Glomerular visceral epithelial cell (primary cell): Measurements from ENCODE around the gene CRACDL.

Source experiments
- DNase-seq: peaks from one replicate; pipeline ENCODE4 v3.0.0-alpha.2; 2016; ENCODE audit errors: extremely low spot score

Gene CRACDL

DNA sequence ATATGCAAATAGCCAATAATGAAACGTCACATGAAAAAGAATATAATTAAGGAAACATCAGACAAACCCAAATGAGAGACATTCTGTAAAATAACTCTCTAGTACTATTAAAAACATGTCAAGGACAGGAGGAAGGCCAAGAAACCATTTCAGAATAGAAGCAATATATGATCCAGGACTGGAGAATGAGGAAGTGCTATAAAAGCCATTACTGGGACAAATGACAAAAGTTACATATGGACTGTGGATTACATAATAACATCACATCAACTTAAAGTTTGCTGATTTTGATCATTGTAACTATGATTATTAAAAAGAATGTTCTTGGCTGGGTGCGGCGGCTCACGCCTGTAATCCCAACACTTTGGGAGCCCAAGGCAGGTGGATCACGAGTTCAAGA is 81.3 kb downstream of the CRACDL start:
- no peak for DNase-seq

- DNase-seq: no peak
Measured at GRCh38 chr2:98852932-98853331, 83.1 kb downstream of the CRACDL start.

DNA sequence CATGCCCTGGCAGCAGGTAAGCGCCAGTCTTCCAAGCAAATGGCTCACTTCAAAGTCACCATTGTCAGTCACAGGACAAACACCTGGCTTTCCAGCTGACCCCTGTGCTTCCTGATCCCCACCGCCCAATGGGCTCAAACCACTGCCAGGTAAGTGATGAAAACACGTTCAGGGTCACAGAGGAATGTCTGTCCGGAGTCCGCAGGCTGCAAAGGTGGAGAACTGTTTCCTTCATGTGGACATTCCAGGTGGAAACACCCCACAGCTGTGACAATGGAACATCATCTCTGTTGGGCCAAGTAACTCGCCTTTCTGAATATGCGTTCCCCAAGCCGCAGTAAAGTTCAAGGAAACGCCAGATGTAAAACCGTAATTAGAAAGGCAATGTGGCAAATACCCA is 86.0 kb downstream of the CRACDL start:
- no peak for DNase-seq

DNA sequence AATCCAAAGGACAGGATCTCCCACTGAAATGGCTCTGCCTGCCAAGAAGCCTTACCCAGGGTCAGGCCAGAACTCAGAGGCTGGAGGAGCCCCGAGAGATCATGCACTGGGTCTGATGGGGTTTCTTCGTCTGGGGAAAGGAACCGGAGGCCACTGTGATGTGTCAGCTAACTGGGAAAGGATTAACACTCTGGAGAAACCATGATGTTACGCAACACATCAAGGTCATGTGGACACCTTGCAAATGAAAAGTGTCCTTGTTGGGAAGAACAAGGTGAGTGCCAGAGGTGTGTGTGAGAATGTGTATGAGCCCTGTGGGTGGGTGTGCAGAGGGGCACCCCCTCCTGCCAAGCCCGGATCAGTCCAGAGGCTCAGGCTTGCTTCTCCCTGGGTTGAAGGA is 86.9 kb downstream of the CRACDL start:
- DNase-seq: no peak

DNA sequence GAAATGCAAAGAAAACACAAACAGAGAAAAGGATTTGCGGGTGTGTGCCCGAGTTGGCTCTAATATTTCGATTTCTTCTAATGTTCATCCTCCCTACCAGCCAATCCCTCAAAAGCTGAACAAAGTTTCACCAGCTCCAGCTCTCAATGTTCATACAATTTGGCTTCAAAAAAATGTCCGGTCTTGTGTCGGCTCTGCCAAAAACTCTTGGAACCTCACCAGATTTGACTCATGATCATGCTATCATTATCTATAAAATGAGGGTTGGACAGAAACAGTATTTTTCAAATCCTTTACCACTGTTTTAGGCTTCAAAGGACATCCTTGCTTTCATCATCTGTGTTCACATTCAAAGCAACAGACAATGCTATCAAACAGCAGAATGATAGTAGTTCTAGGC is 88.2 kb downstream of the CRACDL start:
- DNase-seq: no peak

- DNase-seq: no peak
Measured at GRCh38 chr2:98846041-98846440, 90.0 kb downstream of the CRACDL start.

DNA sequence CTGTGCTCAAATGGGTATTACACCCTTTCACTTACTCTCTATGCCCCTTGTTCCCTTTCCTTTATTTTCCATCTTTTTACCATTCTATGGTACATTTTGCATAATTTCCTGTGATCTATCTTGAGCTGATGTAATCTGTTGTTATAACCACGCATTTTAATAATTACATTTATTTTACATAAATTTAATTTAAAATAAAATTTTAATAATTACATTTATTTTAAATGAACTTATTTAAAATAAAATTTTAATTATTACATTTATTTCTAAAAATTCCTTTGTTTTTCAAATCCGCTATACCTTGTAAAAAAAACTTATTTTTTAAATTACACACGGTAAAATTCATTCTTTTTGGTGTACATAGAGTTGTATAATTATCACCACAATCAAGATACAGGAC is 93.9 kb downstream of the CRACDL start:
- no peak for DNase-seq

GRCh38 chr2:98839292-98839691 is 96.7 kb downstream of the CRACDL start:
- DNase-seq: no peak

DNA sequence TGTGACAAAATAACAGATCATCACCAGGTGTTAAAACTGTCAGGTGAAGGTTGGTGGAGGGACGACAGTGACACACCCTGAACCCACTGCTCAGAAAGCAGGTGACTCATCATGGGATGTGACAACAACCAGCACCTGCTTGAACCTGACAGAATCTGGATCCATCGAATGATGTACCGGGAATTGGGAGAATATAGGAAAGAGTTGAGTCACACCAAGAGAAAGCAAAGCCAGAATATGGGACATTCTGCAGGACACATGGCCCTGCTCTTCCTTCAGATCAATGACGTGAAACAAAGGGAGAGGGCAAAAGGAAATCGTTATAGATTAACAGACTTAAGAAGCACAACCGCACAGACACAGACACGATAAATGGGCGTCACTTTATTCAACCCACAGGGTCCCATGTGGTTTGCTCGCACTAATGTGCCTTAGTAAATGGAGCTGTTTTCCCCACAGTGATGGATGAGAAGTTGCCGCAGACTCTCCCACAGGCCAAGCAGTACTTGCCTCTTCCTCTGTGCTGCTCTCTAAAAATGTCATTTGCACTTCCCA is 100.1 kb downstream of the CRACDL start:
- DNase-seq: no peak

- no peak for DNase-seq
Measured at GRCh38 chr2:98833917-98834263, 102.1 kb downstream of the CRACDL start.

- DNase-seq: no peak
Measured at GRCh38 chr2:98833172-98833916, 102.7 kb downstream of the CRACDL start.

GRCh38 chr2:98832172-98832571 is 103.9 kb downstream of the CRACDL start:
- DNase-seq: no peak

GRCh38 chr2:98830571-98831145 is 105.4 kb downstream of the CRACDL start:
- DNase-seq: no peak

DNA sequence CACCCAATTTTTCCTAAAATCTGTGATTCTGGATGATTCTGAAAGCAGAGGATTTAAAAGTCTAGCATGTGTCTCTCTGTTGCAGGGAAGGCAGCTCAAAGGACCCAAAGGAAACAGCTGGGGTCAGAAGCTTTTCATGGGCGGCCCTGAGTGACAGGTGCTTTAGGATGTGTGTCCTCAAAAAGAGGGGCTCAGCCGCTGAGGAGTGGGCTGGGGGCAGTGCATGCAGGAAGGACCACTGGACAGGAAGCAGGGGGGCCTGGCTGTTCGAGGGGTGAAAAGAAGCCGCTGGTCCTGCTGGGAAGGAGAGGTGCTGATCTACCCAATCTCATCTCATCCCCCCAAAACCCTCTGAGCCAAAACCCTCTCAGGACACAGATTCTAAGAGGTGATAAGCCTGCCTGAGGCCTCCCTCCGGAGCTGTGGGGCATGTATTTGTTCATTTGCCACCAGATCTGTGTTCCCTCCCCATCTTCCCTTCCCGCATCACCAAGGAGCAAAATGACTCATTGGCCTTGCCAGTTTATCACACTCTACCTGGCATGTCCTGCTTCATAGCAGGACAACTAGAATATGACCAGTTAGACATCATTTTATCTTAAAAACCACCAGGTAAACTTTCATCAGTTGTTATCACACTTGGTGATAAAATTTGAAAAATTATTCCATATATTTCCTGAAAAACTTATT is 106.3 kb downstream of the CRACDL start:
- no peak for DNase-seq

- DNase-seq: no peak
Measured at GRCh38 chr2:98828793-98829371, 107.1 kb downstream of the CRACDL start.

DNA sequence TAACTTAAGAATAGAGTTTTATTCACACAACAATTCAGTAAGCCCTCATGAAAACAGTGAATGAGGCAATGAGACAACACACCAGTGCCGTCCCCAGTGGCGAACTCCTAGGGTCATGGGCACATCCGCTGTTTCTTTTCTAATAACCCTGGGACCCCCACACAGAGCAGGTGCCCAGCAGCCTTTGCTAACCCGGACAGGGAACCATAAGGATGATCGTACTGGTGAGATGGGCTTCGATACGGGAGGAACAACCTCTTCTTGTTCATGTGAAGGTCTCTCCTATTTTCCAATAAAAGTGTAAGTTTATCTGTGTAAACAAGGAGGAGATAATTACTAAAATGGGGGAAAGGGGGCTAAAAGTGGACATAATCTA is 107.7 kb downstream of the CRACDL start:
- DNase-seq: no peak

DNA sequence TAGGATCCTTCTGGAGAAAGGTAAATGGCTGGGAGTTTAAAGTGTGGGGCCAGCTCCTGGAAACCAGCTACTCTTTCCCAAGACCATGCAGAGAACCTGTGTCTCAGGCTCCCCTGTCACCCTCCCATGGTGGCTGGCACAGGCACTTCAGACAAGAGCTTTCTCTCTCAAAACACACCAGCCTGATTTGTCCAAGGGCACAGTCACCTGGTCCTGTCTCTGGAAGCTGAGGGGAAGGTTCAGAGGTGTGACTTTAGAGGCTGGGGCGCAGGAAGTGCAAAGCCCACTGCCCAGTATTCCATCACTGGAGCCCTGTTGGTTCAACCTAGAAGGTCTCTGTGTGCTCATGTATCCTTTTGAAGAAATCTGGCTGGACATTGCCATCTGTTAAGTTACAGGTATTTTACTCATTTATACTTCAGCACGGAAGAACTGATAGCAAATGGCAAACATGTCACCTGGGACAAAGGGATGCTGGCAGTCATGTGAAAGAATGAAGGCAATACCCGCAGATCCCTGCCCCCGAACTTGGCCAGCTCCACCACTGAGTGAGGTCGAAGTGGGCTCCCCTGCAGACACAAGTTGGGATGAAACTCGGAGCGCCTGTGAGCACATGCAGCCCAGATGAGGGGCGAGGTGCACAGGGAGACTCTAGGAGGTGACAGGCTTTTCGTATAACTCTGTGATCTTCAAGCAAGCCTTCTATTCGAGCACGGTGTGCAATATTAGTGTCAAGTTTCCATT is 108.2 kb downstream of the CRACDL start:
- no peak for DNase-seq

DNA sequence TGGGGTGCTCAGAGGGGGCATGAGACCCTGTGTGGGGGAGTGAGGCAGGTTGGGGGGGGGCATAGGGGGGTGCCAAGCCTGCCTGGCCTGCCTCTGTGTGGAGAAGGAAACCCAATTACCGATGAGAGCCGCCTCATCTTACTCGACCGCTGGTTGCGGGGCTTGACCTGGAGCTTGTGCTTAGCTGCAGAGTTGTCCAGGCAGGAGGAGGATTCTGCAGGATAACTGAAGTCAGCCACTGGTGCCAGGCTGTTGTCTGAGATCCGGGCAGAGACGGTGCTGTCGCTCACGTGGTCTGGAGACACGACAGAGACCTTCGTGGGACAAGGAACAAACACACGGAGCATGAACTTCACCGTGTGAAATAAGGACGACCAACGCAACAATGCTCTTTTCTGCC is 109.2 kb downstream of the CRACDL start:
- no peak for DNase-seq

DNA sequence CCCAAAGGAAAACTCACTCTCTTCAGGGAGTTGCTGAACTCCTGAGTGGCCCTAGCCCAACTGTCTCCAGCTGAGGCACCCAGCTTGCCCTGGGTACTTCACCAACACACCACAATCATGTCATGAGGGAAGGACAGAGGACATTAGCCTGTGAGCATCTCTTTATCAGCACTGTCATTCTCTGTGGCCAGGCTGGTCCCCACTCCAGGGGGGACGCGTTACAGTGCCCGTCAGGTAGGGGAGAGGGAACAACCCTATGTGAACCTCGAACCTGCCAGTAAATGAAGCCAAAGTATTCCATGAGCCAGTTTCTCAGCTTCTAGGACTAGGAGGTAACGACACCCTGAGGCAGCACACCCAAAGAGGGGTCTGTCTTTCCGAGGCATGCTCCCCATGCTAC is 110.2 kb downstream of the CRACDL start:
- DNase-seq: no peak

- DNase-seq: no peak
Measured at GRCh38 chr2:98825404-98825803, 110.6 kb downstream of the CRACDL start.

DNA sequence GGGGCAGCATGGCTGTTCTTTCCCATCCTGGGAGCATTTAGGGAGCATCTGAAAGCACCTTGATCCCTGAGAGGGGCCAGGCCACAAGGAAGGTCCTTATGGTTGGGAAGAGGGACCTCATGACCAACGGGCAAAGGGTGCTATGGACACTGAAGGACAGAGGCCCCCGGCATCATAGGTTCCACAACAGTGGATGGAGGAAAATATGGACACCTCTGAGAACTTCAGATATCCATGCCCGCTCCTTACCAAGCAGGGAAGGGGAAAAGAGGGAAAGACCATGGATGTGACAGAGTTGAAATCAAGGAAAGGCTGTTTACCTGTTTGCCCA is 111.0 kb downstream of the CRACDL start:
- no peak for DNase-seq
